Gastrocnemius medialis (tissue), 4 donors: ENCODE data around the gene C4orf50. TPM values are rescaled to one million over a fixed set of nuclear protein-coding genes. Genes with fewer than 3 reads are reported as not detected.

ENCODE experiments used
- ATAC-seq, 2 donors: fragments of 150-250 bp; one replicate each; pipeline ENCODE4 v1.9.1; 2016
- DNase-seq, 2 donors: peaks; one replicate each; pipeline ENCODE4 v3.0.0-alpha.2; 2019
- H3K27ac ChIP-seq, 4 donors: fragments of 200-600 bp; sonication (generic); 1 replicate in 1 of 4; 2 replicates in 3 of 4; pipeline ENCODE4 v1.5.1; 2016 to 2018; ENCODE audit warnings: mild to moderate bottlenecking in 2 of 4, moderate library complexity in 1 of 4
- H3K27me3 ChIP-seq, 3 donors: fragments of 200-600 bp; sonication (generic) in 2 of 3; 1 replicate in 1 of 3; 2 replicates in 2 of 3; pipeline versions ENCODE4 v1.5.1 to v1.6.0; 2016 to 2019; ENCODE audit warnings: mild to moderate bottlenecking in 1 of 3, moderate library complexity in 1 of 3
- H3K36me3 ChIP-seq, 2 donors: fragments of 200-600 bp; sonication (generic) in 1 of 2; one replicate each; pipeline ENCODE4 v1.5.1; 2017 to 2018
- H3K4me1 ChIP-seq, 2 donors: fragments of 200-600 bp; sonication (generic) in 1 of 2; one replicate each; pipeline ENCODE4 v1.5.1; 2016 to 2017; ENCODE audit warnings: mild to moderate bottlenecking in 2 of 2
- H3K4me3 ChIP-seq, 4 donors: fragments of 200-600 bp; sonication (generic) in 3 of 4; 1 replicate in 1 of 4; 2 replicates in 3 of 4; pipeline ENCODE4 v1.5.1; 2016 to 2019; ENCODE audit warnings: mild to moderate bottlenecking in 2 of 4
- H3K9me3 ChIP-seq, 3 donors: fragments of 200-600 bp; sonication (generic) in 2 of 3; 1 replicate in 1 of 3; 2 replicates in 2 of 3; pipeline ENCODE4 v1.5.1; 2016 to 2019
- CTCF ChIP-seq, 5 experiments: fragments of 450-650 bp in 3 of 5; fragments of 200-600 bp in 2 of 5; sonication (generic) in 2 of 5; IDR thresholded peaks in 4 of 5; conservative IDR thresholded peaks in 1 of 5; 1 replicate in 4 of 5; 2 replicates in 1 of 5; pipeline ENCODE4 v1.5.1; 2016 to 2019; ENCODE audit warnings: antibody characterized with exemption in 5 of 5, mild to moderate bottlenecking in 3 of 5, moderate library complexity in 3 of 5
- POLR2A ChIP-seq, 2 donors: fragments of 450-650 bp; IDR thresholded peaks; one replicate each; pipeline ENCODE4 v1.6.1; 2017; ENCODE audit warnings: antibody characterized with exemption in 2 of 2, mild to moderate bottlenecking in 2 of 2, moderate library complexity in 2 of 2
- in situ Hi-C, 4 donors: fragments of 200-750 bp; cut with MboI; loops; one replicate each; pipeline versions ENCODE4 v1.15.0 to v1.8.0; 2017; ENCODE audit warnings: low sequenced_read_pairs in 4 of 4
- intact Hi-C: fragments of 100-400 bp; cut with DNase I; formaldehyde crosslinking; loops from one replicate; pipeline ENCODE4 v1.15.1; 2023; ENCODE audit warnings: low total_unique reads
- total RNA-seq, 4 donors: library from RNA; depleted of rRNA; stranded (reverse); fragments of >200 nt; gene quantifications; one replicate each; pipeline versions ENCODE4 v1.1.0 to v1.2.3, GENCODE V29; 2016

The C4orf50 gene
- total RNA-seq, 4 donors from 2014 or later: 0.03 TPM; not detected in 3

GRCh38 chr4:5867866-5868265, 150.4 kb downstream of the C4orf50 start:
- no peak overlapping the region for H3K27ac ChIP-seq
- intact Hi-C loops: no loop called here
- DNase-seq: no peak
- TF ChIP-seq CTCF (IDR thresholded peaks at IDR 0.05 in 4 of 5, conservative IDR thresholded peaks at IDR 0.05 in 1 of 5) (no peak), POLR2A (IDR thresholded peaks at IDR 0.05) (no peak)
- no peak overlapping the region for H3K4me3 ChIP-seq
- in situ Hi-C loops: no loop called here
- no peak for ATAC-seq
- no peaks in the 10 kb centered on the region for H3K27me3 ChIP-seq
- H3K4me1 ChIP-seq: no peaks in the 10 kb centered on the region
- no peaks in the 10 kb centered on the region for H3K9me3 ChIP-seq
- no peaks in the 10 kb centered on the region for H3K36me3 ChIP-seq

- no peak for ATAC-seq
- intact Hi-C loops: no loop called here
These were observed 151.1 kb downstream of the C4orf50 start for GRCh38 chr4:5866841-5867813.

GRCh38 chr4:5865896-5866599, 152.2 kb downstream of the C4orf50 start:
- no peaks in the 10 kb centered on the region for H3K36me3 ChIP-seq
- H3K27ac ChIP-seq: no peak overlapping the region
- intact Hi-C loops (no loop called here), in situ Hi-C loops (no loop called here)
- TF ChIP-seq CTCF (IDR thresholded peaks at IDR 0.05 in 4 of 5, conservative IDR thresholded peaks at IDR 0.05 in 1 of 5) (no peak), POLR2A (IDR thresholded peaks at IDR 0.05) (no peak)
- no peak overlapping the region for H3K4me3 ChIP-seq
- DNase-seq: no peak
- H3K9me3 ChIP-seq: no peaks in the 10 kb centered on the region
- H3K4me1 ChIP-seq: no peaks in the 10 kb centered on the region
- H3K27me3 ChIP-seq: no peaks in the 10 kb centered on the region
- no peak for ATAC-seq

More at GRCh38 chr4:5866841-5867813, 151.1 kb downstream of the C4orf50 start:
- H3K27ac ChIP-seq: no peak overlapping the region
- H3K4me1 ChIP-seq: no peaks in the 10 kb centered on the region
- H3K27me3 ChIP-seq: no peaks in the 10 kb centered on the region
- in situ Hi-C loops: no loop called here
- DNase-seq: no peak
- no peaks in the 10 kb centered on the region for H3K36me3 ChIP-seq
- no peak overlapping the region for H3K4me3 ChIP-seq
- TF ChIP-seq POLR2A (IDR thresholded peaks at IDR 0.05): no peak
- TF ChIP-seq CTCF (IDR thresholded peaks at IDR 0.05 in 4 of 5, conservative IDR thresholded peaks at IDR 0.05 in 1 of 5): no peak
- no peaks in the 10 kb centered on the region for H3K9me3 ChIP-seq

- no peaks in the 10 kb centered on the region for H3K27me3 ChIP-seq
- H3K4me3 ChIP-seq: no peak overlapping the region
- H3K9me3 ChIP-seq: no peaks in the 10 kb centered on the region
- intact Hi-C loops (no loop called here), in situ Hi-C loops (no loop called here)
- ATAC-seq: no peak
- no peaks in the 10 kb centered on the region for H3K4me1 ChIP-seq
- no peak overlapping the region for H3K27ac ChIP-seq
- no peaks in the 10 kb centered on the region for H3K36me3 ChIP-seq
- DNase-seq: no peak
- TF ChIP-seq POLR2A (IDR thresholded peaks at IDR 0.05) (no peak), CTCF (IDR thresholded peaks at IDR 0.05 in 4 of 5, conservative IDR thresholded peaks at IDR 0.05 in 1 of 5) (no peak)
These were observed 154.6 kb downstream of the C4orf50 start for GRCh38 chr4:5863461-5864113.
